Measurements from ENCODE around the gene HEPACAM.

The HEPACAM gene

DNA sequence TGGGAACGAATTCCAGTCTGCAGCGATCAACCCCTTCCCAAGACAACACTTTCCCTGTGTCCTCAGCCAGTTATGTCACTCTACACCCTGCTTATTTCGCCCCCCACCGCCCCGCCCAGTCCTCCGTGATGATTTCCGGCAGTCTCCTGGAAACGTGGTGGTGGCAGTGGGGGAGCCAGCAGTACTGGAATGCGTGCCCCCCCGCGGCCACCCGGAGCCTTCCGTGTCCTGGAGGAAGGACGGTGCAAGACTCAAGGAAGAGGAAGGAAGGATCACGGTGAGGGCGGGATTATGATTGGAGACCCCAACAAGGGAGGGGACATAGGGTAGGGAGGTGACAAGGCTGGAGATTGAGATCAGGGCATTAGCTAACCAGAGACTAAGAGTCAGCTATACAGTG is 66.5 kb downstream of the HEPACAM start:
- DNase-seq (ENCODE audit: low spot score) = no peak
